HepG2 (cell line): Measurements from ENCODE around the gene MYL11. TPM values are rescaled to one million over a fixed set of nuclear protein-coding genes. Genes with fewer than 3 reads are reported as not detected.

ENCODE experiments used
- ATAD3A ChIP-seq: sonication (generic); formaldehyde crosslinking; IDR thresholded peaks from 2 replicates; pipeline ENCODE4 v1.4.0; 2020; ENCODE audit warnings: missing genetic modification reagents
- BORCS8-MEF2B ChIP-seq: sonication (generic); formaldehyde crosslinking; IDR thresholded peaks from 2 replicates; pipeline ENCODE4 v1.8.0; 2022; ENCODE audit warnings: mild to moderate bottlenecking, missing genetic modification reagents
- ELF3 ChIP-seq: IDR thresholded peaks from 2 replicates; pipeline ENCODE4 v1.6.1; 2016; ENCODE audit warnings: missing genetic modification reagents, missing compliant biosample characterization
- HINFP ChIP-seq: sonication (generic); formaldehyde crosslinking; IDR thresholded peaks from 2 replicates; pipeline ENCODE4 v1.4.0; 2020; ENCODE audit warnings: low read depth, mild to moderate bottlenecking, missing genetic modification reagents
- JDP2 ChIP-seq: sonication (generic); formaldehyde crosslinking; IDR thresholded peaks from 2 replicates; pipeline ENCODE4 v1.8.1; 2022; ENCODE audit warnings: missing genetic modification reagents, borderline replicate concordance
- NR3C1 ChIP-seq: sonication (generic); formaldehyde crosslinking; IDR thresholded peaks from 2 replicates; pipeline ENCODE4 v1.4.0; 2020; ENCODE audit warnings: missing genetic modification reagents
- PHF8 ChIP-seq: sonication (generic); formaldehyde crosslinking; IDR thresholded peaks from 2 replicates; pipeline ENCODE4 v1.5.0; 2020; ENCODE audit warnings: missing genetic modification reagents
- SNAPC2 ChIP-seq: sonication (generic); formaldehyde crosslinking; IDR thresholded peaks from 2 replicates; pipeline ENCODE4 v1.8.1; 2022; ENCODE audit warnings: mild to moderate bottlenecking, missing genetic modification reagents
- ZBTB49 ChIP-seq: sonication (generic); formaldehyde crosslinking; IDR thresholded peaks from 2 replicates; pipeline ENCODE4 v1.4.0; 2020; ENCODE audit warnings: missing genetic modification reagents, borderline replicate concordance
- polyA plus RNA-seq, 8 experiments: library from polyadenylated mRNA; depleted of rRNA in 3 of 8; stranded (reverse) in 7 of 8; unstranded in 1 of 8; fragments of >200 nt; fragmentation: Illumina TruSeq in 4 of 8; extraction: Trizol in 4 of 8; gene quantifications; 2 replicates each; pipeline versions ENCODE4 v1.2.1 to v1.2.3, GENCODE V29; 2011 to 2016; ENCODE audit warnings: low read depth in 4 of 8, missing spikeins in 1 of 8, mixed read lengths in 1 of 8; ENCODE audit not compliant: insufficient read depth in 1 of 8
- total RNA-seq, 5 experiments: library from RNA; depleted of rRNA; stranded (reverse); fragments of >200 nt; fragmentation: Illumina TruSeq; extraction: Trizol; gene quantifications; 2 replicates each; pipeline ENCODE4 v1.2.3, GENCODE V29; 2016; ENCODE audit warnings: low read depth in 1 of 5
- TF ChIP-seq, protein P1 (sequence below), 2 experiments: fragments of 450-650 bp in 1 of 2; sonication (generic) in 1 of 2; formaldehyde crosslinking in 1 of 2; IDR thresholded peaks; 2 replicates each; pipeline versions ENCODE4 v1.6.1 to v1.8.0; 2016 to 2022; ENCODE audit warnings: antibody characterized with exemption in 1 of 2, mild to moderate bottlenecking in 1 of 2, missing genetic modification reagents in 1 of 2

Gene MYL11
- total and polyA plus RNA-seq, 2 of the 13 experiments (the other 11 are each of a cell fraction or from before 2014, with no cell fraction given) = not detected

- TF ChIP-seq HINFP (CRISPR knock-in tag) (peak; percentile 85), BORCS8-MEF2B (CRISPR knock-in tag) (peak; percentile 84), ELF3 (CRISPR knock-in tag) (peak; percentile 2; the same call in 1 of the 2 replicates), JDP2 (CRISPR knock-in tag) (no peak), SNAPC2 (CRISPR knock-in tag) (peak; percentile 55; the same call in 1 of the 2 replicates), PHF8 (CRISPR knock-in tag) (peak; percentile 92), ZBTB49 (CRISPR knock-in tag) (peak; percentile 78; the same call in 1 of the 2 replicates), ATAD3A (0 out of 2 replicates have a peak, but pooled peaks have one; percentile 57), NR3C1 (CRISPR knock-in tag) (0 out of 2 replicates have a peak, but pooled peaks have one; percentile 38)
- TF ChIP-seq, protein P1, sequence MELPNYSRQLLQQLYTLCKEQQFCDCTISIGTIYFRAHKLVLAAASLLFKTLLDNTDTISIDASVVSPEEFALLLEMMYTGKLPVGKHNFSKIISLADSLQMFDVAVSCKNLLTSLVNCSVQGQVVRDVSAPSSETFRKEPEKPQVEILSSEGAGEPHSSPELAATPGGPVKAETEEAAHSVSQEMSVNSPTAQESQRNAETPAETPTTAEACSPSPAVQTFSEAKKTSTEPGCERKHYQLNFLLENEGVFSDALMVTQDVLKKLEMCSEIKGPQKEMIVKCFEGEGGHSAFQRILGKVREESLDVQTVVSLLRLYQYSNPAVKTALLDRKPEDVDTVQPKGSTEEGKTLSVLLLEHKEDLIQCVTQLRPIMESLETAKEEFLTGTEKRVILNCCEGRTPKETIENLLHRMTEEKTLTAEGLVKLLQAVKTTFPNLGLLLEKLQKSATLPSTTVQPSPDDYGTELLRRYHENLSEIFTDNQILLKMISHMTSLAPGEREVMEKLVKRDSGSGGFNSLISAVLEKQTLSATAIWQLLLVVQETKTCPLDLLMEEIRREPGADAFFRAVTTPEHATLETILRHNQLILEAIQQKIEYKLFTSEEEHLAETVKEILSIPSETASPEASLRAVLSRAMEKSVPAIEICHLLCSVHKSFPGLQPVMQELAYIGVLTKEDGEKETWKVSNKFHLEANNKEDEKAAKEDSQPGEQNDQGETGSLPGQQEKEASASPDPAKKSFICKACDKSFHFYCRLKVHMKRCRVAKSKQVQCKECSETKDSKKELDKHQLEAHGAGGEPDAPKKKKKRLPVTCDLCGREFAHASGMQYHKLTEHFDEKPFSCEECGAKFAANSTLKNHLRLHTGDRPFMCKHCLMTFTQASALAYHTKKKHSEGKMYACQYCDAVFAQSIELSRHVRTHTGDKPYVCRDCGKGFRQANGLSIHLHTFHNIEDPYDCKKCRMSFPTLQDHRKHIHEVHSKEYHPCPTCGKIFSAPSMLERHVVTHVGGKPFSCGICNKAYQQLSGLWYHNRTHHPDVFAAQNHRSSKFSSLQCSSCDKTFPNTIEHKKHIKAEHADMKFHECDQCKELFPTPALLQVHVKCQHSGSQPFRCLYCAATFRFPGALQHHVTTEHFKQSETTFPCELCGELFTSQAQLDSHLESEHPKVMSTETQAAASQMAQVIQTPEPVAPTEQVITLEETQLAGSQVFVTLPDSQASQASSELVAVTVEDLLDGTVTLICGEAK (IDR thresholded peaks at IDR 0.05) = no peak
- TF ChIP-seq, protein P1 (CRISPR knock-in tag; IDR thresholded peaks at IDR 0.05) = peak; percentile 25; the same call in 1 of the 2 replicates
These were observed 3.9 kb downstream of the MYL11 start (continued) for GRCh38 chr16:30378236-30379157.
